NCI-H748 (cell line): ENCODE data around the gene FSIP1.

Experiments used
- DNase-seq: peaks from one replicate; lab custom pipeline; 2025; ENCODE audit not compliant: unreplicated experiment; lab: John Stamatoyannopoulos, UW

Gene FSIP1

GRCh38 chr15:39792844-39793335 lies 10.2 kb upstream of the FSIP1 start:
- DNase-seq, result no peak

- DNase-seq, result no peak
Measured at GRCh38 chr15:39792025-39792843, 9.6 kb upstream of the FSIP1 start.

- DNase-seq, result no peak
Measured at GRCh38 chr15:39789736-39790135, 7.1 kb upstream of the FSIP1 start.

GRCh38 chr15:39788800-39789565 lies 6.3 kb upstream of the FSIP1 start:
- no peak for DNase-seq

GRCh38 chr15:39788108-39788507 lies 5.5 kb upstream of the FSIP1 start:
- DNase-seq, result no peak

GRCh38 chr15:39787479-39787878 lies 4.8 kb upstream of the FSIP1 start:
- no peak for DNase-seq

- DNase-seq, result peak; percentile 55
Measured at GRCh38 chr15:39786447-39787056, 3.9 kb upstream of the FSIP1 start.

GRCh38 chr15:39785841-39786240 lies 3.2 kb upstream of the FSIP1 start:
- no peak for DNase-seq

- no peak for DNase-seq
Measured at GRCh38 chr15:39785139-39785538, 2.5 kb upstream of the FSIP1 start.

- no peak for DNase-seq
Measured at GRCh38 chr15:39784638-39785037, 2.0 kb upstream of the FSIP1 start.

- DNase-seq, result no peak
Measured at GRCh38 chr15:39784125-39784524, 1.5 kb upstream of the FSIP1 start.

- DNase-seq, result peak; percentile 13
Measured at GRCh38 chr15:39783244-39783820, 691 bp upstream of the FSIP1 start.

GRCh38 chr15:39781967-39782302 lies 706 bp downstream of the FSIP1 start:
- DNase-seq, result no peak

GRCh38 chr15:39781147-39781966 lies 1.3 kb downstream of the FSIP1 start:
- DNase-seq, result no peak

- no peak for DNase-seq
Measured at GRCh38 chr15:39778021-39778420, 4.6 kb downstream of the FSIP1 start.

- DNase-seq, result no peak
Measured at GRCh38 chr15:39777496-39777895, 5.1 kb downstream of the FSIP1 start.

- no peak for DNase-seq
Measured at GRCh38 chr15:39776068-39776467, 6.6 kb downstream of the FSIP1 start.

GRCh38 chr15:39774688-39775267 lies 7.9 kb downstream of the FSIP1 start:
- DNase-seq, result no peak

- DNase-seq, result no peak
Measured at GRCh38 chr15:39770748-39771689, 11.6 kb downstream of the FSIP1 start.
